Panc1 (cell line): Measurements from ENCODE around the gene DVL1. TPM values are rescaled to one million over a fixed set of nuclear protein-coding genes. Genes with fewer than 3 reads are reported as not detected.

Experiments used
- ATAC-seq: fragments of 200-7000 bp; cut with Tn5 transposase; 2 replicates; pipeline ENCODE4 v1.9.1; 2020; ENCODE audit warnings: mild to moderate bottlenecking, moderate library complexity
- BruUV-seq: library from RNA; stranded (reverse); fragments of 400-500 nt; replicated peaks from 2 replicates; lab custom pipeline; 2021; lab: Mats Ljungman, UMichigan
- CTCF ChIA-PET: fragments of 300-600 bp; sonication (Branson Sonifier 250); formaldehyde crosslinking; loops from one replicate; lab custom pipeline; 2022; ENCODE audit warnings: antibody characterized with exemption; lab: Charles Lee
- POLR2A ChIA-PET: fragments of 300-600 bp; sonication (Branson Sonifier 250); formaldehyde crosslinking; loops from one replicate; lab custom pipeline; 2022; ENCODE audit warnings: antibody characterized with exemption; lab: Charles Lee
- DNase-seq: peaks from one replicate; pipeline ENCODE4 v3.0.0-alpha.2; 2010; ENCODE audit warnings: low read depth, low spot score
- H3K27ac ChIP-seq: 2 replicates; pipeline ENCODE4 v1.5.1; 2011; ENCODE audit warnings: mild to moderate bottlenecking, low read length, inconsistent platforms
- H3K27me3 ChIP-seq: fragments of 200-500 bp; sonication (Bioruptor generic); 2 replicates; pipeline ENCODE4 v1.6.0; 2014; ENCODE audit warnings: low read length, inconsistent platforms; ENCODE audit not compliant: control insufficient read depth, insufficient read depth
- H3K36me3 ChIP-seq: fragments of 200-500 bp; sonication (Bioruptor generic); 2 replicates; pipeline ENCODE4 v1.5.1; 2014; ENCODE audit warnings: inconsistent platforms, mild to moderate bottlenecking, low read length, moderate library complexity; ENCODE audit not compliant: control insufficient read depth, insufficient read depth
- H3K4me1 ChIP-seq: 2 replicates; pipeline ENCODE4 v1.5.1; 2011; ENCODE audit warnings: inconsistent platforms, mild to moderate bottlenecking, low read length, moderate library complexity; ENCODE audit not compliant: control insufficient read depth, insufficient read depth
- H3K4me3 ChIP-seq, 2 experiments: 2 replicates each; pipeline ENCODE4 v1.5.1; 2011 to 2012; ENCODE audit warnings: low read depth in 2 of 2, low read length in 2 of 2, mild to moderate bottlenecking in 2 of 2, inconsistent platforms in 1 of 2, moderate library complexity in 1 of 2
- H3K9me3 ChIP-seq: fragments of 200-500 bp; sonication (Bioruptor generic); 2 replicates; pipeline ENCODE4 v1.5.1; 2014; ENCODE audit warnings: low read depth, mild to moderate bottlenecking, inconsistent platforms, low read length, moderate library complexity; ENCODE audit not compliant: control insufficient read depth, insufficient read depth
- CTCF ChIP-seq: fragments of 450-650 bp; IDR thresholded peaks from 2 replicates; pipeline ENCODE4 v1.5.1; 2017; ENCODE audit warnings: mild to moderate bottlenecking
- POLR2AphosphoS5 ChIP-seq: IDR thresholded peaks from 2 replicates; pipeline ENCODE4 v1.6.1; 2012; ENCODE audit warnings: mild to moderate bottlenecking, low read depth, low read length, moderate library complexity
- REST ChIP-seq, 2 experiments: IDR thresholded peaks; 2 replicates each; pipeline ENCODE4 v1.6.1; 2011 to 2012; ENCODE audit warnings: low read depth in 2 of 2, control low read depth in 1 of 2, low read length in 1 of 2, mild to moderate bottlenecking in 1 of 2, moderate library complexity in 1 of 2; ENCODE audit not compliant: insufficient read depth in 1 of 2
- SIN3A ChIP-seq: IDR thresholded peaks from 2 replicates; pipeline ENCODE4 v1.6.1; 2012; ENCODE audit warnings: low read depth, mild to moderate bottlenecking, low read length, moderate library complexity, borderline replicate concordance; ENCODE audit not compliant: insufficient read depth
- TCF7L2 ChIP-seq: IDR thresholded peaks from 2 replicates; pipeline ENCODE4 v1.6.1; 2011; ENCODE audit warnings: mild to moderate bottlenecking, low read depth, low read length, inconsistent platforms
- in situ Hi-C: cut with HindIII; loops from 2 replicates; pipeline ENCODE4 v1.10.0; 2016; ENCODE audit warnings: low sequenced_read_pairs, low pct_unique_long_range_greater_than_20kb
- intact Hi-C: fragments of 100-400 bp; cut with micrococcal nuclease; formaldehyde crosslinking; loops from one replicate; pipeline ENCODE4 v1.10.0; 2022; ENCODE audit not compliant: unreplicated experiment
- total RNA-seq: library from RNA; stranded (reverse); gene quantifications from one replicate; pipeline ENCODE4 v1.2.1, GENCODE V29; 2021; ENCODE audit not compliant: unreplicated experiment

Gene DVL1
- total RNA-seq, 1 experiment from 2014 or later, result 144 TPM

GRCh38 chr1:1334835-1335234 lies 14.4 kb downstream of the DVL1 start:
- H3K27me3 ChIP-seq, result no peaks in the 10 kb centered on the region
- no peak overlapping the region for H3K4me3 ChIP-seq
- no peak for ATAC-seq
- TF ChIP-seq TCF7L2 (no peak), SIN3A (0 out of 2 replicates have a peak, but pooled peaks have one; percentile 47), REST (IDR thresholded peaks at IDR 0.05; ENCODE audit: insufficient read depth in 1 of 2, low read depth in 2 of 2, low read length in 1 of 2) (peak in 1 of 2 experiments; percentile 96; a peak in 2 of 4 replicates)
- no peaks in the 10 kb centered on the region for H3K9me3 ChIP-seq
- no peak for DNase-seq
- no peak overlapping the region for H3K27ac ChIP-seq
- POLR2A ChIA-PET, result no interaction called here
- no peaks in the 10 kb centered on the region for H3K36me3 ChIP-seq
- BruUV-seq, result no TSS peak
- CTCF ChIA-PET, result no interaction called here
- intact Hi-C loops (no loop called here), in situ Hi-C loops (no loop called here)
- H3K4me1 ChIP-seq, result no peaks in the 10 kb centered on the region

- POLR2A ChIA-PET, result no interaction called here
These were observed 15.5 kb downstream of the DVL1 start for GRCh38 chr1:1333551-1334241.

More at GRCh38 chr1:1333551-1334241, 15.5 kb downstream of the DVL1 start:
- peak; percentile 17 for ATAC-seq
- BruUV-seq, result no TSS peak
- intact Hi-C loops (no loop called here), in situ Hi-C loops (no loop called here)
- H3K27me3 ChIP-seq, result no peaks in the 10 kb centered on the region
- H3K9me3 ChIP-seq, result no peaks in the 10 kb centered on the region
- H3K27ac ChIP-seq, result no peak overlapping the region
- no peak; the same call in 1 of the 2 replicates for TF ChIP-seq POLR2AphosphoS5
- TF ChIP-seq SIN3A, result no peak
- TF ChIP-seq TCF7L2, result no peak
- 0 out of 4 replicates have a peak, but pooled peaks of 1 of the 2 experiments have one; percentile 3 for TF ChIP-seq REST (IDR thresholded peaks at IDR 0.05; ENCODE audit: insufficient read depth in 1 of 2, low read depth in 2 of 2, low read length in 1 of 2)
- no peak for TF ChIP-seq CTCF
- H3K4me3 ChIP-seq, result no peak overlapping the region
- DNase-seq, result no peak
- CTCF ChIA-PET, result no interaction called here
- H3K4me1 ChIP-seq, result no peaks in the 10 kb centered on the region
- H3K36me3 ChIP-seq, result no peaks in the 10 kb centered on the region
